Ectodermal cell (in vitro differentiated cells): ENCODE results near the gene FBRS. TPM values are rescaled to one million over a fixed set of nuclear protein-coding genes. Genes with fewer than 3 reads are reported as not detected.

Experiments used
- H3K27ac ChIP-seq: 2 replicates; pipeline ENCODE4 v1.7.0; 2013; ENCODE audit warnings: mild to moderate bottlenecking, low read depth, low read length; ENCODE audit not compliant: insufficient read depth, poor library complexity, severe bottlenecking
- H3K27me3 ChIP-seq: 2 replicates; pipeline ENCODE4 v1.7.0; 2013; ENCODE audit warnings: mild to moderate bottlenecking, low read length; ENCODE audit not compliant: insufficient read depth, control insufficient read depth, poor library complexity, severe bottlenecking
- H3K36me3 ChIP-seq: one replicate; pipeline ENCODE4 v1.7.0; 2013; ENCODE audit warnings: low read length; ENCODE audit not compliant: control insufficient read depth, insufficient read depth
- H3K4me1 ChIP-seq: one replicate; pipeline ENCODE4 v1.7.0; 2013; ENCODE audit warnings: low read length; ENCODE audit not compliant: control insufficient read depth, insufficient read depth
- H3K4me3 ChIP-seq: 2 replicates; pipeline ENCODE4 v1.7.0; 2013; ENCODE audit warnings: low read depth, low read length, control low read depth; ENCODE audit not compliant: insufficient read depth
- H3K9me3 ChIP-seq: 2 replicates; pipeline ENCODE4 v1.7.0; 2013; ENCODE audit warnings: mild to moderate bottlenecking, low read length, moderate library complexity; ENCODE audit not compliant: control insufficient read depth
- WGBS, 2 experiments: methylation state at CpG; one replicate each; pipeline ENCODE4 v1.1.7; 2013; ENCODE audit warnings: missing lambda C conversion rate in 2 of 2; 5-methylcytosine and 5-hydroxymethylcytosine counted together
- polyA plus RNA-seq, 4 experiments: library from polyadenylated mRNA; stranded (reverse); fragments of 50-300 nt; gene quantifications; one replicate each; pipeline ENCODE4 v1.2.3, GENCODE V29; 2013

The FBRS gene
- polyA plus RNA-seq (2013, experiment 1 of 4) = 40.1 TPM
- 40.3 TPM for polyA plus RNA-seq (2013, experiment 2 of 4)
- 35.3 TPM for polyA plus RNA-seq (2013, experiment 3 of 4)
- polyA plus RNA-seq (2013, experiment 4 of 4) = 42.4 TPM

- H3K4me3 ChIP-seq = peak within 1 kb of the TSS; percentile 74
- peak within 1 kb of the TSS; percentile 86 for H3K27ac ChIP-seq
- no peaks in the 10 kb centered on the region for H3K9me3 ChIP-seq
- peaks cover 21% of the 10 kb centered on the region for H3K36me3 ChIP-seq
- H3K4me1 ChIP-seq = peaks cover 12% of the 10 kb centered on the region
- no peaks in the 10 kb centered on the region for H3K27me3 ChIP-seq
- 1% methylated on average over 82 to 86 of the region's 86 CpGs for WGBS, 2 experiments
These were observed at the start of gene FBRS for GRCh38 chr16:30657866-30658730. FBRS (plus strand) TSS chr16:30658431; CDS start chr16:30659519, 1,088 bp downstream.

GRCh38 chr16:30609002-30609925 is 49.0 kb upstream of the FBRS start:
- Histone ChIP-seq H3K36me3 (peaks cover 9% of the 10 kb centered on the region), H3K4me1 (no peaks in the 10 kb centered on the region), H3K4me3 (peak overlapping the region; percentile 97), H3K9me3 (no peaks in the 10 kb centered on the region), H3K27me3 (no peaks in the 10 kb centered on the region), H3K27ac (peak overlapping the region; percentile 79)
- WGBS, 2 experiments = 16 to 18% methylated on average over 40 of the region's 40 CpGs

GRCh38 chr16:30609926-30610839 is 48.0 kb upstream of the FBRS start, which contains the start of gene ZNF689:
ZNF689 (minus strand) TSS chr16:30610389; CDS start chr16:30610041, 348 bp downstream.
- Histone ChIP-seq H3K36me3 (peaks cover under 1% of the 10 kb centered on the region), H3K27me3 (no peaks in the 10 kb centered on the region), H3K4me3 (peak within 1 kb of the TSS; percentile 97), H3K4me1 (no peaks in the 10 kb centered on the region), H3K9me3 (no peaks in the 10 kb centered on the region), H3K27ac (peak within 1 kb of the TSS; percentile 79)
- WGBS, 2 experiments = 0 to 2% methylated on average over 62 to 63 of the region's 63 CpGs

GRCh38 chr16:30615358-30616091 is 42.7 kb upstream of the FBRS start:
- peaks cover 2% of the 10 kb centered on the region for H3K27me3 ChIP-seq
- 52 to 56% methylated on average over 12 of the region's 12 CpGs for WGBS, 2 experiments
- no peaks in the 10 kb centered on the region for H3K36me3 ChIP-seq
- H3K27ac ChIP-seq = no peak overlapping the region
- no peaks in the 10 kb centered on the region for H3K9me3 ChIP-seq
- H3K4me3 ChIP-seq = no peak overlapping the region
- no peaks in the 10 kb centered on the region for H3K4me1 ChIP-seq

GRCh38 chr16:30619202-30619601 is 39.0 kb upstream of the FBRS start:
- no peaks in the 10 kb centered on the region for H3K4me1 ChIP-seq
- H3K27me3 ChIP-seq = peaks cover 3% of the 10 kb centered on the region
- 93 to 94% methylated on average over 4 of the region's 4 CpGs for WGBS, 2 experiments
- H3K36me3 ChIP-seq = no peaks in the 10 kb centered on the region
- H3K4me3 ChIP-seq = no peak overlapping the region
- no peaks in the 10 kb centered on the region for H3K9me3 ChIP-seq
- H3K27ac ChIP-seq = no peak overlapping the region

- Histone ChIP-seq H3K36me3 (no peaks in the 10 kb centered on the region), H3K27me3 (peaks cover 3% of the 10 kb centered on the region), H3K27ac (no peak overlapping the region), H3K4me3 (no peak overlapping the region), H3K9me3 (no peaks in the 10 kb centered on the region), H3K4me1 (no peaks in the 10 kb centered on the region)
- WGBS, 2 experiments = 91 to 95% methylated on average over 5 of the region's 5 CpGs
These were observed 38.6 kb upstream of the FBRS start for GRCh38 chr16:30619638-30620037.

- H3K4me1 ChIP-seq = no peaks in the 10 kb centered on the region
- H3K27me3 ChIP-seq = peaks cover 3% of the 10 kb centered on the region
- no peaks in the 10 kb centered on the region for H3K9me3 ChIP-seq
- no peak overlapping the region for H3K27ac ChIP-seq
- H3K36me3 ChIP-seq = no peaks in the 10 kb centered on the region
- 68 to 74% methylated on average over 3 of the region's 3 CpGs for WGBS, 2 experiments
- no peak overlapping the region for H3K4me3 ChIP-seq
These were observed 38.1 kb upstream of the FBRS start for GRCh38 chr16:30620169-30620568.

GRCh38 chr16:30621765-30622164 is 36.5 kb upstream of the FBRS start:
- Histone ChIP-seq H3K27me3 (peaks cover 3% of the 10 kb centered on the region), H3K36me3 (no peaks in the 10 kb centered on the region), H3K4me3 (no peak overlapping the region), H3K4me1 (no peaks in the 10 kb centered on the region), H3K9me3 (no peaks in the 10 kb centered on the region), H3K27ac (no peak overlapping the region)
- WGBS, 2 experiments = 77 to 78% methylated on average over 5 of the region's 5 CpGs
